Activated CD4-positive, alpha-beta T cell treated with anti-CD3 and anti-CD28 coated beads for 4 hours (primary cell): ENCODE results near the gene TRIM62.
A peak's percentile ranks its signal among the peaks of the same experiment; 100 is the strongest.
"Not testable (repeated sequence)": the region's sequence is repeated elsewhere in the genome, so short reads cannot be mapped to it uniquely, and the experiment has no call there.

Source experiments
- DNase-seq, 2 donors: peaks; one replicate each; pipeline ENCODE4 v3.0.0-alpha.2; 2020

The TRIM62 gene

GRCh38 chr1:33157131-33157530 is 24.7 kb downstream of the TRIM62 start:
- DNase-seq, result no peak

- DNase-seq, result no peak
These were observed 25.8 kb downstream of the TRIM62 start for GRCh38 chr1:33155877-33156538.

DNA sequence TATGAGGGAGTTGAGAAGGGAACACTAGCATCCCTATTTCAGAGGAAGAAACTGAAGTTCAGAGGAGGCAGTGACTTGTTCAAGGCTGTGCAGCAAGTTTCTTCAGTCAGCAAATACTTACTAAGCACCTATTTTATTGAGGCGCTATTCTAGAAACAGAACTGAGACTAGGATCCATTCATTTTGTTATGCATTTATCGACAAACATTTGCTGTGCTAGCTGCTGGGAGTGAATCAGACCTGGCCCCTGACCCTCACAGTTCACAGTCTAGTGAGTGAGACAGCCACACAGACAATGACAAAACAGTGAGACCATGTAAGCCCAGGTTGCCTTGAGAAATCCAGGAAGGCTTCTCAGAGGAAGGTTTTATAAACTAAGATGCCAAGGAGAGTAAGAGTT is 28.2 kb downstream of the TRIM62 start:
- no peak for DNase-seq

DNA sequence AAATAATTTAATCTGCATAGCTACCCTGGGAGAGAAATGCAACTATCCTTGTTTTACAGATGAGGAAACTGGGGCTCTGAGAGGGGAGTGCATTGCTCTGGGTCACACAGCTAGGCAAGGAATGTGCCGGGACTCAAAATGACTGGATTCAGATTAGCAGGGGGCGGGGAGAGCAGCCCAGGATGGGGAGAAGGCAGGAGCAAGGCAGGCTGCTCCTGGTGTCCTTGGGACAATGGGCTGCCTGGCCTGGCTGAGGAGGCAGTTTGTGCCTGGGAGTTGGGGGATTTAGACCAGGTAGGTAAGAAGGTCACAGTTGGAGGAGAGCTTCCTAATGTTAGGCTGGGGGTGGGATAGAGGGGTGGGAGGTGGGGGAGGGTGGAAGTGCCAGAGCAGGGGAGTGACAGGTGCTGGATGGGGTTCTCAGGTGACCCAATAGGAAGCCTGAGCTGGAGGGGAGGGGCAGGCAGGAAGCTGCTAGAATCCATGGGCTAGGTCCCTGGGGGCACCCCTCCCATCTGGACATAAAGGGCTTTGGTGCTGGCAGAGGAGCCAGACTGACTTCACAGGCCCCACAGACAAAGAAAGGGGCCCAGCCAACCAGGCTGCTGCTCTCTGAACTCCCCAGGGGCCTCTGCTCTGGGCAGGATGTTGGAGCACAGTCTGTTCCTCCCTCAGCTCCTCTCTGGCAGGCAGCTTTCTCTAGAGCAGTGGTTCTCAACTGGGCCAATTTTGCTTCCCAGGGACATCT is 29.0 kb downstream of the TRIM62 start:
- DNase-seq, result no peak

- no peak for DNase-seq
These were observed 30.7 kb downstream of the TRIM62 start for GRCh38 chr1:33151116-33151515.

DNA sequence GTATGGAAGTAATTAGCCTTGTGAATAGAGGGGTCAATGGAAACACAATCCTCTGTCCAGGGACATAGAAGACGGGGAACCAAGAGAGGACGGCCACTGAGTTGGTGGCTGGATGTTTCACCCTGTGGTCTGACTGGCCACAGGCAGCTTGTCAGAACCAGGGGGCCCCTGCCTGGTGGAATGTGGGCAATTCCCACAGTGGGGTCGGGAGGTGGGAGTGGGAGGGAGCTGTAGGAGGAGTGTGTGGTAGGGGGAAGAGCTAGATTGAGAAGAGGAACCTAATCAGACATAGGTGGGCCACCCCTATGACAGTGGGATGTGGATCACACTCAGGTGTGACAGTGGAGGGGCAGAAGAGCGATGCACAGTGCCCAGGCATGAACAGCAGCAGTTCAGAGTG is 31.3 kb downstream of the TRIM62 start:
- no peak for DNase-seq

DNA sequence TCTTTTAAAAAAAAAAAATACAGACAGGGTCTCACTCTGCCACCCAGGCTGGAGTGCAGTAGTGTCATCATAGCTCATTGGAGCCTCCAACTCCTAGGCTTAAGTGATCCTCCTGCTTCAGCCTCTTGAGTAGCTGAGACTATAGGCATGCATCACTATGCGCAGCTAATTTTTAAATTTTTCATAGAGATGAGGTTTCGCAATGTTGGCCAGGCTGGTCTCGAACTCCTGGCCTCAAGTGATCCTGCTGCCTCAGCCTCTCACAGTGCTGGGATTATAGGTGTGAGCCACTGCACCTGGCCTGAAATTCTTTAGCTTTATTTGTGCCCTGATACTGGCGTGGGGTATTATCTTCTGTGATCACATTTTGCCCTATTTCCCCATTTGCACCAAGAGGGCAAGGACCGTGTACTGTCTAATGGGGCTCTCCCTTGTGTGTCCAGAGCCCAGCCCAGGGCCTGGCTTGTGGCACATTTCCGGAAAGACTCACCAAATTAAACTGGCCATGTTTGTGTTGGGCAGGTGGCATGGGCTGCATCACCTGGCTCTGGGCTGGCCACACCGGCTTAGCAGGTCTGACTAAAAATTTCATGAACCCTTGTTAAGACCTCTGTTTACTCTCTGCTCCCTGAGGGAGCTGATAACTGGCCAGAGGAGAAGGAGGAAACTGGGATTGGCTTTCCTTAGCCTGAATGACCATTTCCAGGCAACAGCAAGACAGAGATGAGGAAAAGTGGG is 32.2 kb downstream of the TRIM62 start:
- DNase-seq, result no peak

GRCh38 chr1:33148615-33149014 is 33.2 kb downstream of the TRIM62 start:
- DNase-seq, result no peak

- DNase-seq, result peak in 1 of 2 donors; percentile 8
These were observed 33.9 kb downstream of the TRIM62 start for GRCh38 chr1:33147997-33148314.

DNA sequence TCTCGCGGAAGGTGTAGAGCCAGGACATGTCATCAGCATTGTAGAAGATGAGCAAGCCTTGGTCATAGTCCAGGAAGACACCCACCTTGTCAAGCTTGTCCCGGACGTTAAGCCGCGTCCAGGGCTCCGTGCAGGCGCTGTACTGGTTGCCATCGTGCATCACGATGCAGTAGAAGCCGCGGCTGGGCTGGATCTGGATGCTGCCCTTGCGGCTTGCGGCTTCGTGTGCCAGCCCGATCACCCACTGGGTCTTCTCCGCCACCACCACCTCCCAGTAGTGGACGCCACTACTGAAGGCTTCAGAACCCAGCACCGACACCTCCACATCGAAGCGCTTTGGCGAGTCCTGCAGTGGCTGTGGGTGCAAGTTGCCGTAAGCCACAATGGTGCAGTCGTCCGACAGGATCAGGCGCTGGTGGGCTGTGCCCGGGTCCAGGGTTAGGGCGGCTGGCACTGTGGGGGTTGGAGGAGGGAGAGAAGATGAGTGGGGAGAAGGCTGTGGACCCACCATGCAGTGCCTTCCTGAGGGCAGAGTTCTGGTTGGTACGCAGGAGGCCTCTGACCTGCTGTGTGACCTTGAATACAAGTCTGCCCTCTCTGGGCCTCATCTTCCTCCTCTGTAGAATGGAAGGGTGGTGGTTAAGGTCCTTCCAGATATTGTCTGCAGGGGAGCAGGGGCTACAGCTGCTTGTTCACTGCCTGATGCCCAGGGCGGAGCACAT is 34.4 kb downstream of the TRIM62 start:
- no peak for DNase-seq

- DNase-seq, result no peak
These were observed 35.8 kb downstream of the TRIM62 start for GRCh38 chr1:33146003-33146402.

DNA sequence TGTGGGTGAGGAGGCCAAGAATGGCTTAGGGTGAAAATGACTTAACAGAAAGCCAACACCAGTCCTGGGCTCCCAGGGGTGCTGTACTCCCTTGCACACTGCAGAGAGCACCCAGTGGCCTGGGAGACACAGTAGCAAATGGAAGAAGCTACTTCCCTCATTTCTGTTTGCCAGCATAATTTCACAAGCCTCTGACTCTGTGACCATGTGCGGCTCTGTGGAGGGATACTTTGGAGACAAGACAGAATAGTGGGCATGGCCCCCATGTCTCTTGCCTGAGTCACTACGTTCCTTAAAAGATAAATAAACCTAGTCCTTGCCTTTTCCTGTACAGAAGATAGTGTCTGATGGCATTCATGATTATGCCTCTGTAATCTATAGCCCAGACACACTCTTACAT is 38.1 kb downstream of the TRIM62 start:
- DNase-seq, result no peak

GRCh38 chr1:33143176-33143575 is 38.7 kb downstream of the TRIM62 start:
- DNase-seq, result no peak

DNA sequence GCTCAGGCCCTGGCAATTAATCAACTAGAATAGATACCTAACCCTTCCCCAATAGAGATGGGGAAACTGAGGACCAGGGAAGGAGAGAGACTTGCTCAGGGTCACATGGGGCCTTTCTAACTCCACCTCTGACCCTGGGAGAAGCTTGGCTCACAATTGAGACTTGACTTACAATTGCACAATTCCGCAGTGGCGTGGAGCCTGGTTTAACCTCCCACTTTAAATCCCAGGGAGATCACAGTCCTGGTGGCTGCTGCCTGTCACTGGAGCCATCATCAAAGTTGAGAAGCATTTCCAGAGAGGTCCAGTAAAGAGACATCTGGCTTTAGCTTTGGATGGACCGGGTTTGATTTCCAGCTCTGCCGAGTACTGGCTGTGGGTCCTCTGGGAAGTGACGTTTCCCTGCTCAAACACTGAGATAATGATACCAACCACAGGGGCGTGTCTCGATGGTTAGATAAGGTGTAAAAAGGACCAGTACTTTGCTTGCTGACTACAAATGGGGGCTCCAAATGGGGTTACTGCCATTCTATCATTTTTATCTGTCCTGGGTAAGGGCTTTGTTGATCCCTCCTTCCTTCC is 39.3 kb downstream of the TRIM62 start:
- no peak for DNase-seq

DNA sequence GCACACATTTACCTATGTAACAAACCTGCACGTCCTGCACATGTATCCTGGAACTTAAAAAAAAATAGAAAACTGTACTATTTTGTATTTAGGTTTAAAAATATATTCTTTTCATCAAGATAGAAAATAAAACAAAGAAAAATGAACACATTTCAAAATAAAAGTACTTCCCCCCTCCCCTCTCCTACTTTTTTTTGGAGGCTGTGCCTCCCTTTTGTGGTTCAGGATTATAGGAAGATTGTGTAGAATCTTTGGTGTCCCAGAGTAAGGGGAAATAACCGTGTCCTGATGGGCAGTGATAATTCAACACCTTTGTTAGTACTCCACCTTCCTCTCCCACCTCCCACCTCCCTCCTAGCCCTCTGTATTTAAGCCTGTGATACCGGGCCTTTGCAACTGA is 40.1 kb downstream of the TRIM62 start:
- DNase-seq, result no peak

- no peak for DNase-seq
These were observed 40.6 kb downstream of the TRIM62 start for GRCh38 chr1:33141216-33141615.

DNA sequence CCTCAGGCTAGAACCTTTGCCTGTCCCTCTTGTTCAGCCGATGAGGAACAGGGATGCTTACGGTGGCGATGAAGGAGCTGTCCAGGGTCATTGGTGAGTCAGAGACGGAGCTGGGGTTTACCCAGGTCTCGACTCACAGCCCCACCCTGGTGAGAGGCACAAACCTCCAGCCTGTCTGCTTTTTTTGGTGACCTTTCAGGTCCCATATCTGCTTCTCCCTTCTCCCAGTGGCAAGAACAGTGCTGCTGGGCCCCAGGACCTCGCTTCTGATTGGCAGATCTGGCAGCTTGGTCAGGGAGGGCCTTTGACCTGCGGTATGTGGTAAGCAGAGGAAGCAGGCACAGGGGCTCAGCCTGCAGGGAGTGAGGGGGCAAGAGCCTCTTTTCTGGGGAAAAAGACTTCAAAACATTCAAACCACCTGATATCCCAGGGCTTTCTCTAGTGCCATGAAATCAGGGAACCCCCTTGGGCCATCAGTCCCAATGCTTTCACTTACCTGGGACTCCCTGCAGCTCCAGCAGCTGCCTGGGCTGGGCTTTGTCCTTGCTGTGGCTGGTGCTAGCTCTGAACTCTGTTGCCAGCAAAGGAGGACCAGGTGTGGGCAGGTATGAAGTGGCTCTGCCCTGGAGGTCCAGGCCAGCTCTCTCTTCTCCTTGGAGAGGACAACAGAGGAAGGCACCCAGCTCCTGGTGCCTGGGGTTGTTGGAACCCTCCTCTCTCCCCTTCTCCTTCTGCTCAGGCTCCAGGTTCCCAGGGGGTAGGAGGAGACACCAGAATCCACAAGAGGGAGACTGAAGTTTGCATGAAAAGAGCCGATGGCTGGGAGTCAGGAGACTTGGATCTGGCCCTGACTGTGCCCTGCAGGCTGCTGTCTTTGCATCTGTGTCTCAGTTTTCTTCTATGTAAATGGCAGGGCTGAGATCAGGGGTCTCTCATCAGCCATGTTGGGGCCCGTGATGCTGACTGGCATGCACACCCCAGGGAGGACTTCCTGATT is 41.4 kb downstream of the TRIM62 start:
- DNase-seq, result no peak

- DNase-seq, result peak; percentile 12 to 17
These were observed 44.0 kb downstream of the TRIM62 start for GRCh38 chr1:33137800-33138199.

GRCh38 chr1:33136041-33136440 is 45.8 kb downstream of the TRIM62 start:
- not testable (repeated sequence) for DNase-seq

GRCh38 chr1:33133478-33134105 is 48.3 kb downstream of the TRIM62 start:
- no peak for DNase-seq

- no peak for DNase-seq
These were observed 49.3 kb downstream of the TRIM62 start for GRCh38 chr1:33132549-33132948.
